ENCODE measurements around the gene ZMYM5. TPM values are rescaled to one million over a fixed set of nuclear protein-coding genes. Genes with fewer than 3 reads are reported as not detected.
"Not testable (repeated sequence)": the region's sequence is repeated elsewhere in the genome, so short reads cannot be mapped to it uniquely, and the experiment has no call there.

ZMYM5 gene
- total and polyA plus RNA-seq, 8 donors: 4.4 to 67.4 (median 12.1) TPM

GRCh38 chr13:19860884-19861655 lies 2.4 kb downstream of the ZMYM5 start:
- H3K4me1 ChIP-seq: peaks cover 22 to 44% (median 33%) of the 10 kb centered on the region in 4 donors
- peaks cover 0 to 23% (median under 1%) of the 10 kb centered on the region in 4 donors for H3K36me3 ChIP-seq
- peak overlapping the region in 3 of 4 donors; percentile 79 to 93 (median 85) for H3K4me3 ChIP-seq
- TF ChIP-seq EP300 (IDR thresholded peaks at IDR 0.05) (no peak), POLR2A (IDR thresholded peaks at IDR 0.05) (no peak), CTCF (IDR thresholded peaks at IDR 0.05) (no peak)
- peak in 1 of 2 donors; percentile 50 for DNase-seq
- intact Hi-C loops (cut with DNase I; ENCODE audit: low total_unique reads): loop anchor here (10.0 kb wide), 1 partner anchor 104 kb away; no protein-coding TSS in a partner anchor
- H3K27me3 ChIP-seq: no peaks in the 10 kb centered on the region
- H3K9me3 ChIP-seq: no peaks in the 10 kb centered on the region
- H3K27ac ChIP-seq: peak overlapping the region; percentile 19 to 100 (median 99)
- WGBS, 5 donors: 67 to 83% (median 78%) methylated on average over 4 of the region's 4 CpGs

- H3K9me3 ChIP-seq, DNase-seq: not testable (repeated sequence)
- intact Hi-C loops (cut with DNase I; ENCODE audit: low total_unique reads): loop anchor here (10.0 kb wide), 1 partner anchor 73 kb away; the partner anchor contains the start of gene PSPC1
Observed at GRCh38 chr13:19857637-19858036, 5.8 kb downstream of the ZMYM5 start.

GRCh38 chr13:19852766-19853165 lies 10.7 kb downstream of the ZMYM5 start:
- DNase-seq: no peak
- Histone ChIP-seq H3K4me1 (peaks cover 0 to 14% (median 0%) of the 10 kb centered on the region in 4 donors), H3K4me3 (no peak overlapping the region), H3K27me3 (no peaks in the 10 kb centered on the region), H3K27ac (no peak overlapping the region), H3K9me3 (no peaks in the 10 kb centered on the region), H3K36me3 (peaks cover 16 to 59% (median 52%) of the 10 kb centered on the region in 4 donors)
- intact Hi-C loops (cut with DNase I; ENCODE audit: low total_unique reads): loop anchor here (10.0 kb wide), 1 partner anchor 68 kb away; the partner anchor contains the start of gene PSPC1
- TF ChIP-seq POLR2A (IDR thresholded peaks at IDR 0.05) (no peak), CTCF (IDR thresholded peaks at IDR 0.05) (no peak), EP300 (IDR thresholded peaks at IDR 0.05) (no peak), POLR2AphosphoS5 (IDR thresholded peaks at IDR 0.05) (no peak)
- 73 to 97% (median 91%) methylated on average over 1 of the region's 1 CpG for WGBS, 5 donors

More at GRCh38 chr13:19857637-19858036, 5.8 kb downstream of the ZMYM5 start:
- not testable (repeated sequence) for H3K27me3 ChIP-seq, H3K27ac ChIP-seq, H3K4me3 ChIP-seq
- H3K4me1 ChIP-seq: peaks cover 16 to 38% (median 27%) of the 10 kb centered on the region in 4 donors
- H3K36me3 ChIP-seq: peaks cover 0 to 31% (median 13%) of the 10 kb centered on the region in 4 donors
- WGBS, 5 donors: 94 to 100% (median 98%) methylated on average over 2 of the region's 2 CpGs

GRCh38 chr13:19845758-19846157 lies 17.7 kb downstream of the ZMYM5 start:
- Histone ChIP-seq H3K4me3 (no peak overlapping the region), H3K27ac (peak overlapping the region in 3 of 5 donors; percentile 5 to 64 (median 30)), H3K9me3 (no peaks in the 10 kb centered on the region), H3K4me1 (peaks cover 0 to 29% (median 16%) of the 10 kb centered on the region in 4 donors), H3K27me3 (no peaks in the 10 kb centered on the region), H3K36me3 (peaks cover 6 to 60% (median 50%) of the 10 kb centered on the region in 4 donors)
- peak in 1 of 2 donors; percentile 58 for DNase-seq
- intact Hi-C loops (cut with DNase I; ENCODE audit: low total_unique reads): no loop called here
- 29 to 61% (median 40%) methylated on average over 2 of the region's 2 CpGs for WGBS, 5 donors
- no peak for TF ChIP-seq EP300 (IDR thresholded peaks at IDR 0.05)
- peak in 1 of 3 donors; percentile 19 for TF ChIP-seq POLR2AphosphoS5 (IDR thresholded peaks at IDR 0.05)

GRCh38 chr13:19838865-19839275 lies 24.6 kb downstream of the ZMYM5 start:
- Histone ChIP-seq H3K27ac (no peak overlapping the region), H3K4me1 (peaks cover 0 to 12% (median 0%) of the 10 kb centered on the region in 4 donors), H3K36me3 (peaks cover 29 to 65% (median 61%) of the 10 kb centered on the region in 4 donors), H3K4me3 (no peak overlapping the region), H3K27me3 (no peaks in the 10 kb centered on the region), H3K9me3 (no peaks in the 10 kb centered on the region)
- intact Hi-C loops (cut with DNase I; ENCODE audit: low total_unique reads): no loop called here
- TF ChIP-seq POLR2AphosphoS5 (IDR thresholded peaks at IDR 0.05) (no peak), POLR2A (IDR thresholded peaks at IDR 0.05) (no peak), EP300 (IDR thresholded peaks at IDR 0.05) (no peak), CTCF (IDR thresholded peaks at IDR 0.05) (no peak)
- 72 to 78% (median 76%) methylated on average over 4 of the region's 4 CpGs for WGBS, 5 donors
- DNase-seq: peak in 1 of 2 donors; percentile 3

All from stomach (tissue), 9 donors.